HG02870 (cell line): ENCODE data around the gene PCNP.
"Not testable (repeated sequence)": the region's sequence is repeated elsewhere in the genome, so short reads cannot be mapped to it uniquely, and the experiment has no call there.

Source experiments
- ATAC-seq: cut with Tn5 transposase; IDR thresholded peaks from one replicate; pipeline ENCODE4 v1.9.1; 2021; ENCODE audit warnings: mild to moderate bottlenecking, moderate library complexity; ENCODE audit not compliant: unreplicated experiment

Gene PCNP

GRCh38 chr3:101561630-101562328, 12.2 kb upstream of the PCNP start, which contains the start of gene TRMT10C:
Gene TRMT10C, plus strand, starts transcription at chr3:101561868. Its CDS starts 2,914 bp downstream, at chr3:101564782.
- peak; percentile 99 for ATAC-seq

GRCh38 chr3:101567528-101568317, 6.3 kb upstream of the PCNP start:
- no peak for ATAC-seq

- ATAC-seq, result no peak
Observed at GRCh38 chr3:101571028-101571895, 2.7 kb upstream of the PCNP start.

- peak; percentile 35 for ATAC-seq
Observed at GRCh38 chr3:101574388-101575112, 570 bp downstream of the PCNP start.

- no peak for ATAC-seq
Observed at GRCh38 chr3:101577286-101577685, 3.3 kb downstream of the PCNP start.

GRCh38 chr3:101588616-101589015, 14.6 kb downstream of the PCNP start:
- no peak for ATAC-seq

GRCh38 chr3:101591071-101591470, 17.1 kb downstream of the PCNP start:
- no peak for ATAC-seq

GRCh38 chr3:101602731-101603130, 28.8 kb downstream of the PCNP start:
- no peak for ATAC-seq

GRCh38 chr3:101603184-101603583, 29.2 kb downstream of the PCNP start:
- ATAC-seq, result no peak

GRCh38 chr3:101605398-101605797, 31.4 kb downstream of the PCNP start:
- not testable (repeated sequence) for ATAC-seq

GRCh38 chr3:101611023-101611422, 37.0 kb downstream of the PCNP start:
- ATAC-seq, result no peak

- ATAC-seq, result not testable (repeated sequence)
Observed at GRCh38 chr3:101613014-101613413, 39.0 kb downstream of the PCNP start.

GRCh38 chr3:101615525-101615924, 41.5 kb downstream of the PCNP start:
- no peak for ATAC-seq

GRCh38 chr3:101617478-101617877, 43.5 kb downstream of the PCNP start:
- no peak for ATAC-seq

GRCh38 chr3:101618726-101619125, 44.7 kb downstream of the PCNP start:
- ATAC-seq, result no peak

GRCh38 chr3:101619734-101620133, 45.8 kb downstream of the PCNP start:
- no peak for ATAC-seq

- ATAC-seq, result no peak
Observed at GRCh38 chr3:101623656-101624055, 49.7 kb downstream of the PCNP start.

- no peak for ATAC-seq
Observed at GRCh38 chr3:101624857-101625256, 50.9 kb downstream of the PCNP start.

- ATAC-seq, result no peak
Observed at GRCh38 chr3:101625879-101626278, 51.9 kb downstream of the PCNP start.

GRCh38 chr3:101629219-101629618, 55.2 kb downstream of the PCNP start:
- no peak for ATAC-seq
